SU-DHL-6 (cell line): ENCODE data around the gene ASH1L.
"Not testable (repeated sequence)": the region's sequence is repeated elsewhere in the genome, so short reads cannot be mapped to it uniquely, and the experiment has no call there.

Source experiments
- H2AFZ ChIP-seq: fragments of 200-600 bp; sonication (generic); 2 replicates; pipeline ENCODE4 v1.6.1; 2014; ENCODE audit warnings: low read depth, mild to moderate bottlenecking, moderate library complexity, mixed read lengths, antibody characterized with exemption, low read length; ENCODE audit not compliant: severe bottlenecking
- H3F3A ChIP-seq: fragments of 200-600 bp; shearing (Covaris generic); 2 replicates; pipeline ENCODE4 v1.6.0; 2016; ENCODE audit warnings: antibody characterized with exemption, mild to moderate bottlenecking; ENCODE audit not compliant: insufficient read depth
- H3K27ac ChIP-seq: fragments of 200-600 bp; sonication (generic); 2 replicates; pipeline ENCODE4 v1.5.1; 2016; ENCODE audit warnings: low read depth, mild to moderate bottlenecking, low read length, moderate library complexity, mixed read lengths
- H3K27me3 ChIP-seq: fragments of 200-600 bp; sonication (generic), shearing (Covaris generic); 2 replicates; pipeline ENCODE4 v1.6.0; 2014; ENCODE audit warnings: mild to moderate bottlenecking, low read length
- H3K36me3 ChIP-seq: fragments of 200-600 bp; sonication (generic); 2 replicates; pipeline ENCODE4 v1.6.1; 2014; ENCODE audit warnings: mild to moderate bottlenecking, low read length, mixed read lengths
- H3K4me2 ChIP-seq: fragments of 300-600, 200-600 bp; shearing (Covaris generic), sonication (generic); 2 replicates; pipeline ENCODE4 v1.6.0; 2014; ENCODE audit warnings: low read length, low read depth, mild to moderate bottlenecking; ENCODE audit not compliant: poor library complexity, severe bottlenecking
- H3K4me3 ChIP-seq: fragments of 200-600 bp; sonication (generic); 2 replicates; pipeline ENCODE4 v1.5.1; 2014; ENCODE audit warnings: antibody characterized with exemption, low read length, mild to moderate bottlenecking, mixed read lengths; ENCODE audit not compliant: insufficient read depth, poor library complexity, severe bottlenecking
- H3K79me2 ChIP-seq: fragments of 200-600 bp; sonication (generic); 2 replicates; pipeline ENCODE4 v1.6.1; 2014; ENCODE audit warnings: mild to moderate bottlenecking, low read length, moderate library complexity; ENCODE audit not compliant: insufficient read depth
- H3K9ac ChIP-seq: fragments of 200-600 bp; sonication (generic); 2 replicates; pipeline ENCODE4 v1.7.0; 2014; ENCODE audit warnings: mild to moderate bottlenecking, low read length
- H3K9me2 ChIP-seq: fragments of 200-600 bp; sonication (generic); replicated peaks from 2 replicates; pipeline ENCODE4 v1.6.1; 2014; ENCODE audit warnings: low read length; ENCODE audit not compliant: insufficient read depth
- H3K9me3 ChIP-seq: fragments of 200-600 bp; sonication (generic); 2 replicates; pipeline ENCODE4 v1.6.1; 2014; ENCODE audit warnings: low read length, mixed read lengths; ENCODE audit not compliant: insufficient read depth
- H4K20me1 ChIP-seq: fragments of 200-600 bp; sonication (generic); 2 replicates; pipeline ENCODE4 v1.6.1; 2014; ENCODE audit warnings: low read depth, mild to moderate bottlenecking, antibody characterized with exemption, low read length, moderate library complexity, mixed read lengths
- EZH2phosphoT487 ChIP-seq: fragments of 200-600 bp; sonication (generic), shearing (Covaris generic); conservative IDR thresholded peaks from 2 replicates; pipeline ENCODE4 v1.6.1; 2018; ENCODE audit warnings: mild to moderate bottlenecking, antibody characterized with exemption, low read length, moderate library complexity, mixed read lengths
- TF ChIP-seq, protein P1 (sequence below): fragments of 200-600 bp; sonication (generic); IDR thresholded peaks from one replicate; pipeline ENCODE4 v1.5.1; 2017; ENCODE audit warnings: antibody characterized with exemption, mild to moderate bottlenecking, low read length, moderate library complexity; ENCODE audit not compliant: insufficient read depth, poor library complexity, severe bottlenecking

Gene ASH1L

DNA sequence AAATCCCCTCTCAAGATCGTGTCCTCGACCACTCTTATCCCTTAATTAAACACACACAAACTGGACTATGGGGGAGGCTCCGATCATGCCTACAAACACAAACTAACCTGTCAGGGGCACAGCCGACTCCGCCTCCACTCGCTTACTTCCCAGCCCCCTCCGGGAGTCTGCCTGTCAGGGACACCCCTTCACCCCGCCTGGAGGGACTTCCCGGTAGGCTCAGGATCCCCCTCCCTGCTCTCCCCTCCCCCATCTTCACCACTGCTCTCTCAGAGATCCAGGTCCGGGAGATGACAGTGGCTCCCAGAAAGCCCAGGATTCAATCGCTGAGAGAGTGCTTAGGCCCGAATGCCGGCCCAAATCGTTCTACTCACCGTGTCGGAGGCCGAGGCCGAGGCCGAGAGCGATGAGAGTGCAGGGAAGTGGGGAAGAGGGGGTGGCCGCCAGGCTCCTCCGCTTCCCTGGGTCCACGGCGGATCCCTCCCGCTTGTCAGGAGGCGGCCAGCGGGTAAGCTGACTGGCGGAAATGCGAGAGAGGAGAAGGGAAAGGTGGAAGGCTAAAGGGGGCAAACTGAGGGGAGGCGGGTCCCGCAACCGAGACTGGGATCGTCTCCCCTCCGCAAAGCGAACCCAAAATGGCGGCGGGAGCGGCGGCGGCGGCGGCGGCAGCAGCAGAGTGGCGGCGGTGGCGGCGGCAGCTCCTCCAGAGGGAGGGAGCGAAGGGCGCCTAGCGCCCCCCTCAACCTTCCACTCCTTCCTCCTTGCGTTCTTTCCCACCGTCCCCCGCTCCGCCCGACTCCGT is 623 bp downstream of the ASH1L start:
- not testable (repeated sequence) for H3K27me3 ChIP-seq, H3F3A ChIP-seq, H4K20me1 ChIP-seq, H3K9me2 ChIP-seq, H3K36me3 ChIP-seq, H3K9me3 ChIP-seq
- Histone ChIP-seq H3K79me2 (peaks cover 90% of the 10 kb centered on the region), H3K4me3 (peak overlapping the region; percentile 100), H3K27ac (peak overlapping the region; percentile 95), H3K4me2 (peak overlapping the region; percentile 60), H2AFZ (peak overlapping the region; percentile 83), H3K9ac (peak overlapping the region; percentile 99)

DNA sequence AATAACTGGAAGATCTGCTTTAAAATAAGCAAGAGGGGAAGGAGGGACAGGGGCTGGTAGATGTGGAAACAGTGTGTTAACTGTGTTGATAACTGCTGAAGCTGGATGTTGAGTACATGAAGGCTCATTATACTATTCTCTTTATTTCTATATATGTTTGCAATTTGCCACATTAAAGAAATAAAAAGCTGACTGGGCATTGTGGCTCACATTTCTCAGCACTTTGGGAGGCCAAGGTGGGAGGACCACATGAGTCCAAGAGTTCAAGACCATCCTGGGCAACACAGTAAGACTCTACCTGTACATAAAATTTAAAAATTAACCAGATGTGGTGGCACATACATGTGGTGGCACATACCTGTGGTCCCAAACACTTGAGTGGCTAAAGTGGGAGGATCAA is 6.7 kb downstream of the ASH1L start:
- Histone ChIP-seq H3K36me3 (no peaks in the 10 kb centered on the region), H3K27me3 (no peaks in the 10 kb centered on the region), H3K9ac (no peak overlapping the region), H3K4me3 (no peak overlapping the region), H3K9me3 (no peaks in the 10 kb centered on the region), H4K20me1 (peaks cover 12% of the 10 kb centered on the region; the same call in 1 of the 2 replicates), H2AFZ (no peak overlapping the region), H3K27ac (peak overlapping the region; percentile 13; the same call in 1 of the 2 replicates), H3K79me2 (peaks cover 99% of the 10 kb centered on the region), H3K4me2 (no peak overlapping the region), H3F3A (peaks cover 14% of the 10 kb centered on the region; the same call in 1 of the 2 replicates), H3K9me2 (no peaks in the 10 kb centered on the region)
- TF ChIP-seq EZH2phosphoT487: no peak
- TF ChIP-seq, protein P1, sequence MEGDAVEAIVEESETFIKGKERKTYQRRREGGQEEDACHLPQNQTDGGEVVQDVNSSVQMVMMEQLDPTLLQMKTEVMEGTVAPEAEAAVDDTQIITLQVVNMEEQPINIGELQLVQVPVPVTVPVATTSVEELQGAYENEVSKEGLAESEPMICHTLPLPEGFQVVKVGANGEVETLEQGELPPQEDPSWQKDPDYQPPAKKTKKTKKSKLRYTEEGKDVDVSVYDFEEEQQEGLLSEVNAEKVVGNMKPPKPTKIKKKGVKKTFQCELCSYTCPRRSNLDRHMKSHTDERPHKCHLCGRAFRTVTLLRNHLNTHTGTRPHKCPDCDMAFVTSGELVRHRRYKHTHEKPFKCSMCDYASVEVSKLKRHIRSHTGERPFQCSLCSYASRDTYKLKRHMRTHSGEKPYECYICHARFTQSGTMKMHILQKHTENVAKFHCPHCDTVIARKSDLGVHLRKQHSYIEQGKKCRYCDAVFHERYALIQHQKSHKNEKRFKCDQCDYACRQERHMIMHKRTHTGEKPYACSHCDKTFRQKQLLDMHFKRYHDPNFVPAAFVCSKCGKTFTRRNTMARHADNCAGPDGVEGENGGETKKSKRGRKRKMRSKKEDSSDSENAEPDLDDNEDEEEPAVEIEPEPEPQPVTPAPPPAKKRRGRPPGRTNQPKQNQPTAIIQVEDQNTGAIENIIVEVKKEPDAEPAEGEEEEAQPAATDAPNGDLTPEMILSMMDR: no peak

DNA sequence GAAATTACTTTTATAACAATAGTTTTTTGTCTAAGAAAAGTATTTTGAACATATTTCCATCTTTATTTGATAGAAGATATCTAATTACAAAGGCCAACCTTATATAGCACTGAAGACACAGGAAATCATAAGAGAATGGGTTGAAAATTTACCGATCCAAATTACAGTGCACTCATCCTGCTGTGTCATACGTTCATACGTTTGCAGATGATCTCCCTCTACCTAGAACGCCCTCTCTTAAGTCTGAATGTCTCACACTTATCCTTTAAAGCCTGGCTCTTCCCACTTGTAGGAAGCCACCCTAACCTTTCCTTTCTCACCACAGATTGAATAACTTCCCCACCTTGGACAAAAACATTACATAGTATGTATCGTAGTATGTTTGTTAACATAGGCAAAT is 9.3 kb downstream of the ASH1L start:
- Histone ChIP-seq H3K27me3 (no peaks in the 10 kb centered on the region), H3K9me2 (no peaks in the 10 kb centered on the region), H3K9me3 (no peaks in the 10 kb centered on the region), H3K36me3 (no peaks in the 10 kb centered on the region), H3K27ac (peak overlapping the region; percentile 38; the same call in 1 of the 2 replicates), H3F3A (peaks cover 21% of the 10 kb centered on the region), H3K4me2 (peak overlapping the region; percentile 65), H3K9ac (peak overlapping the region; percentile 1; the same call in 1 of the 2 replicates), H2AFZ (no peak overlapping the region), H3K79me2 (peaks cover 99% of the 10 kb centered on the region), H3K4me3 (no peak overlapping the region), H4K20me1 (0 out of 2 replicates have a peak, but pooled peaks cover 7% of the 10 kb centered on the region)
- no peak for TF ChIP-seq EZH2phosphoT487
- TF ChIP-seq, protein P1: no peak

DNA sequence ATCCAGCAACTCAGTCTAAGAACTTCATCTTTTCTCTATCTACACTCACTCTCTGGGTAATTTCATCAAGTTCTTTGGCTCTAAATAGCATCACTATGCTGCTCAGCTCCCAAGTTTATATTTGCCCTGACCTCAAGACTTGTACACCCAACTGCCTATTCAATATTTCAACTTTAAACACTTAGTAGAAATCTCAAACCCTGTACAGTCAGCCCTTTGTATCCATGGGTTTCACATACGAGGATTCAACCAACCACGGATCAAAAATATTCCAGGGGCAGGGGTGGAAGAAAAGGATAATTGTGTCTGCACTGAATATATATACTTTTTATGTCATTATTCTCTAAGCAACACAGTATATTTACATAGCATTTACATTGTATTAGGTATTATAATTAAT is 13.9 kb downstream of the ASH1L start:
- Histone ChIP-seq H3K27ac (peak overlapping the region; percentile 53), H3K9me2 (no peaks in the 10 kb centered on the region), H3K9ac (peak overlapping the region; percentile 13; the same call in 1 of the 2 replicates), H4K20me1 (0 out of 2 replicates have a peak, but pooled peaks cover 10% of the 10 kb centered on the region), H3K4me3 (no peak overlapping the region), H3K27me3 (no peaks in the 10 kb centered on the region), H3K79me2 (peaks cover 100% of the 10 kb centered on the region), H3K4me2 (peak overlapping the region; percentile 45), H3K9me3 (no peaks in the 10 kb centered on the region), H3F3A (peaks cover 13% of the 10 kb centered on the region), H3K36me3 (no peaks in the 10 kb centered on the region), H2AFZ (no peak overlapping the region)
- TF ChIP-seq, protein P1: no peak
- TF ChIP-seq EZH2phosphoT487: no peak
